ENCODE data around the gene PPP1R2C.

The PPP1R2C gene

GRCh38 chrX:42738552-42738951, 39.4 kb downstream of the PPP1R2C start:
- DNase-seq (ENCODE audit: low read depth): no peak
- no peak for TF ChIP-seq CTCF (IDR thresholded peaks at IDR 0.05; ENCODE audit: control insufficient read depth, extremely low read depth, insufficient read depth)
- no peak overlapping the region for H3K4me3 ChIP-seq (ENCODE audit: low read depth, low read length)

GRCh38 chrX:42735250-42735649, 42.7 kb downstream of the PPP1R2C start:
- no peak for TF ChIP-seq CTCF (IDR thresholded peaks at IDR 0.05; ENCODE audit: control insufficient read depth, extremely low read depth, insufficient read depth)
- no peak overlapping the region for H3K4me3 ChIP-seq (ENCODE audit: low read depth, low read length)
- DNase-seq (ENCODE audit: low read depth): no peak

- no peak overlapping the region for H3K4me3 ChIP-seq (ENCODE audit: low read depth, low read length)
- TF ChIP-seq CTCF (IDR thresholded peaks at IDR 0.05; ENCODE audit: control insufficient read depth, extremely low read depth, insufficient read depth): no peak
- no peak for DNase-seq (ENCODE audit: low read depth)
These were observed 45.5 kb downstream of the PPP1R2C start for GRCh38 chrX:42732506-42732905.
